Left ventricle myocardium inferior (tissue), 1 donor: ENCODE measurements around the gene NDUFB10. TPM values are rescaled to one million over a fixed set of nuclear protein-coding genes. Genes with fewer than 3 reads are reported as not detected.
"Not testable (repeated sequence)": the region's sequence is repeated elsewhere in the genome, so short reads cannot be mapped to it uniquely, and the experiment has no call there.

ENCODE experiments used
- DNase-seq: peaks from one replicate; pipeline ENCODE4 v3.0.0-alpha.2; 2020
- H3K27ac ChIP-seq: fragments of 200-600 bp; replicated peaks from 2 replicates; pipeline ENCODE4 v1.8.0; 2021
- H3K27me3 ChIP-seq: fragments of 200-600 bp; 2 replicates; pipeline ENCODE4 v1.8.0; 2021; ENCODE audit warnings: low read depth
- H3K36me3 ChIP-seq: fragments of 200-600 bp; 2 replicates; pipeline ENCODE4 v1.8.0; 2021
- H3K4me1 ChIP-seq: fragments of 200-600 bp; 2 replicates; pipeline ENCODE4 v1.8.0; 2021
- H3K4me3 ChIP-seq: fragments of 200-600 bp; 2 replicates; pipeline ENCODE4 v1.8.0; 2021; ENCODE audit warnings: mild to moderate bottlenecking, moderate library complexity
- H3K9me3 ChIP-seq: fragments of 200-600 bp; replicated peaks from 2 replicates; pipeline ENCODE4 v1.8.0; 2021
- CTCF ChIP-seq: fragments of 200-600 bp; IDR thresholded peaks from 2 replicates; pipeline ENCODE4 v1.8.0; 2021; ENCODE audit warnings: antibody characterized with exemption, mild to moderate bottlenecking, borderline replicate concordance
- intact Hi-C: fragments of 100-400 bp; cut with micrococcal nuclease; formaldehyde crosslinking; loops from one replicate; pipeline ENCODE4 v1.11.0; 2022
- total RNA-seq: library from RNA; stranded (reverse); fragmentation: NEBNext Ultra II Directional; extraction: Animal tissue kit (Norgen Biotek cat#: 25700); gene quantifications from one replicate; pipeline ENCODE4 v1.2.1, GENCODE V29; 2021
- donor health status: DM: no; HTN: yes; CAD: no; lungs with severe emphysema.

The NDUFB10 gene
- total RNA-seq, 1 donor from 2014 or later: 601 TPM

- H3K27ac ChIP-seq: no peak overlapping the region
- intact Hi-C loops: no loop called here
- H3K9me3 ChIP-seq: no peaks in the 10 kb centered on the region
- H3K4me1 ChIP-seq: peaks cover 19% of the 10 kb centered on the region
- no peaks in the 10 kb centered on the region for H3K27me3 ChIP-seq
- DNase-seq: no peak
- no peak for TF ChIP-seq CTCF
- H3K36me3 ChIP-seq: peaks cover 37% of the 10 kb centered on the region
- no peak overlapping the region for H3K4me3 ChIP-seq
Measured at GRCh38 chr16:1938316-1938715, 21.0 kb upstream of the NDUFB10 start.

- DNase-seq: no peak
- no peak overlapping the region for H3K27ac ChIP-seq
- intact Hi-C loops: no loop called here
Measured at GRCh38 chr16:1938910-1939309, 20.4 kb upstream of the NDUFB10 start.

GRCh38 chr16:1939833-1940232 lies 19.5 kb upstream of the NDUFB10 start:
- not testable (repeated sequence) for H3K4me3 ChIP-seq

More at GRCh38 chr16:1938910-1939309, 20.4 kb upstream of the NDUFB10 start:
- Histone ChIP-seq H3K27me3 (no peaks in the 10 kb centered on the region), H3K36me3 (peaks cover 37% of the 10 kb centered on the region), H3K4me3 (no peak overlapping the region), H3K9me3 (no peaks in the 10 kb centered on the region), H3K4me1 (peaks cover 24% of the 10 kb centered on the region)
- TF ChIP-seq CTCF: no peak

GRCh38 chr16:1940273-1941161 lies 18.8 kb upstream of the NDUFB10 start:
- Histone ChIP-seq H3K4me1 (peaks cover 27% of the 10 kb centered on the region), H3K36me3 (peaks cover 37% of the 10 kb centered on the region), H3K4me3 (no peak overlapping the region), H3K9me3 (no peaks in the 10 kb centered on the region), H3K27ac (no peak overlapping the region), H3K27me3 (no peaks in the 10 kb centered on the region)
- TF ChIP-seq CTCF: no peak
- intact Hi-C loops: no loop called here
- no peak for DNase-seq

More at GRCh38 chr16:1939833-1940232, 19.5 kb upstream of the NDUFB10 start:
- H3K27me3 ChIP-seq, H3K9me3 ChIP-seq, DNase-seq, intact Hi-C loops, H3K27ac ChIP-seq: not testable (repeated sequence)
- H3K4me1 ChIP-seq: peaks cover 27% of the 10 kb centered on the region
- H3K36me3 ChIP-seq: peaks cover 37% of the 10 kb centered on the region

- DNase-seq: no peak
- Histone ChIP-seq H3K4me1 (peaks cover 27% of the 10 kb centered on the region), H3K27me3 (no peaks in the 10 kb centered on the region), H3K36me3 (peaks cover 39% of the 10 kb centered on the region), H3K27ac (peak overlapping the region; percentile 82), H3K9me3 (no peaks in the 10 kb centered on the region), H3K4me3 (peak overlapping the region; percentile 77)
- intact Hi-C loops: no loop called here
- TF ChIP-seq CTCF: no peak
Measured at GRCh38 chr16:1941162-1942046, 17.9 kb upstream of the NDUFB10 start.
